Measurements from ENCODE around the gene CLRN1.
A peak's percentile ranks its signal among the peaks of the same experiment; 100 is the strongest.

Gene CLRN1

GRCh38 chr3:150889106-150889505 lies 83.4 kb downstream of the CLRN1 start:
- DNase-seq, result peak; percentile 38
- in situ Hi-C loops (cut with MboI; ENCODE audit: low pct_unique_long_range_greater_than_20kb, low sequenced_read_pairs), result no loop called here

GRCh38 chr3:150887031-150887430 lies 85.5 kb downstream of the CLRN1 start:
- in situ Hi-C loops (cut with MboI; ENCODE audit: low pct_unique_long_range_greater_than_20kb, low sequenced_read_pairs), result no loop called here

DNA sequence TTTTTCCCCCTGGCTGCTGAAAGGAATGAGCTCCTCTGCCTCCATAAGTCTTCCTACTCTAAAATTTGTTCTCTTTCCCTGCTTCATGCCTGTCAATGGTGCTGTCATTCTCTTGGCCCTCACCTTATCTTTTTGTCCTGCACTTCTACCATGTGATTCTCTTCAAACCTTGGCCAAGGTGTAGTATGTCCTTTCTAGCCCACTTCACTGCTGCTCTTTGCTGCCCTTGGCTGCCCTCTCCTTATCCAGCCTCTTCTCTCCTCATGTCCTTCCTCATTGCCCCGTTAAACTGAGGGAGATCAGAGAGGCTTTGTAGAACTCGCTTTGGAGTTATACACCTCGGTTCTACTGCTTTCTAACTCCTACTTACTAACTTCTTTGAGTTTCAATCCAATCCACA lies 87.0 kb downstream of the CLRN1 start:
- in situ Hi-C loops (cut with MboI; ENCODE audit: low pct_unique_long_range_greater_than_20kb, low sequenced_read_pairs), result no loop called here
- DNase-seq, result no peak

More at GRCh38 chr3:150887031-150887430, 85.5 kb downstream of the CLRN1 start:
- no peak for DNase-seq

GRCh38 chr3:150878996-150879575 lies 93.4 kb downstream of the CLRN1 start:
- DNase-seq, result no peak

GRCh38 chr3:150878290-150878689 lies 94.2 kb downstream of the CLRN1 start:
- no peak for DNase-seq
- in situ Hi-C loops (cut with MboI; ENCODE audit: low pct_unique_long_range_greater_than_20kb, low sequenced_read_pairs), result no loop called here

More at GRCh38 chr3:150878996-150879575, 93.4 kb downstream of the CLRN1 start:
- in situ Hi-C loops (cut with MboI; ENCODE audit: low pct_unique_long_range_greater_than_20kb, low sequenced_read_pairs), result no loop called here

DNA sequence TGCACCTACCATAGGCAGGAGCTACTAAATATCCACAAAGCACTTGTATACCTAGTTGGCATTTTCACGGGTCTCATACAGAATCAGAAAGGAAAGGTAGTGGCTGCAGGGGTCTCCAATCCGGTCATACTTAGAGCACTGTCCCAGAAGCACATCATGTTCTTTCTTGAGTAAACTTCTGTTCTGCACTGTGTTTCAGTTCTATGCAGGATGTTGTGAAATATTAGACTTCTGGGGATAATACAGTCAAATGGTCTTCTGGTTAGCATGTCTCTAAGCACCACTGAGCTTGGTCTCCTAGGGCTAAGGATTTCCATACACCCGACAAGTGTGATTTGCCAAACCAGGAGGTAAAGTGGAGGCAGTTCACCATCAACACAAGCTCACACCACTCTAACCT lies 95.2 kb downstream of the CLRN1 start:
- in situ Hi-C loops (cut with MboI; ENCODE audit: low pct_unique_long_range_greater_than_20kb, low sequenced_read_pairs), result no loop called here
- no peak for DNase-seq

DNA sequence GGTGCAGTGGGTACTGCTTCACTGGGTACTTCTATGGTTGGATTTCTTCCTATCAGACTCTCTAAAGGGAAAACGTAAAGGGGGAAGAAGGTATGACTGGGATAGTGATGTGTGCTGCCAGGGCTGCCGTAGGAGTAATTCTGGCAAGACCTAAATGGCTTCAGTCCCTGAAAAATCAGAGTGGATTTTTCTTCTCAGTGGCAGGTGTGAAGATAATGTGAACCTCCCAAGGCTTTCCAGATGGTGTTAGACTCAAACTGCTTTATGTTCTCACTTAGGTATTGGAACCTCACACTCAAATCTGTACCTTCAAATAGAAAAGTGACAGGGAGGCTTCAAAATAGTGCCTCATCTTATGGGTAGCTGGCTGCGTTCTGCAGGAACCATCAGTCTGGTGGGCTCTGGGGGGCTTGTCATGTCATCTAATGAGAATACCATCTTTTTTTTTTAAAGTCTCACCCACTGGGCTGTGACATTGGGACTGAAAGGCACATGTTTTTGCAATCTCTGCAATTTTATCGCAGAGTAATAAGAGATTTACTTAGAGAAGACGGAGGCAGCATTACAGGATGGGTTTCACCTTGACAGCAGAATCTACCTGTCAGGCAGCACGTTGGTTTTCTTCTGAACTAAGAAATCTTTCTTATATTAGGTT lies 95.8 kb downstream of the CLRN1 start:
- in situ Hi-C loops (cut with MboI; ENCODE audit: low pct_unique_long_range_greater_than_20kb, low sequenced_read_pairs), result no loop called here

More for the DNA sequence above, 95.8 kb downstream of the CLRN1 start:
- DNase-seq, result no peak

All from KBM-7 (cell line).